HCT116 (cell line): ENCODE measurements around the gene BFSP2. TPM values are rescaled to one million over a fixed set of nuclear protein-coding genes. Genes with fewer than 3 reads are reported as not detected.

ENCODE experiments used
- ATAC-seq: fragments of 200-7000 bp; cut with Tn5 transposase; 2 replicates; pipeline ENCODE4 v1.9.1; 2020; ENCODE audit warnings: mild to moderate bottlenecking, moderate library complexity
- BruUV-seq: library from RNA; stranded (reverse); fragments of 400-500 nt; replicated peaks from 2 replicates; lab custom pipeline; 2021; lab: Mats Ljungman, UMichigan
- CTCF ChIA-PET: fragments of 300-600 bp; sonication (Branson Sonifier 250); formaldehyde crosslinking; loops from one replicate; lab custom pipeline; 2021; ENCODE audit warnings: antibody characterized with exemption; lab: Charles Lee
- POLR2A ChIA-PET: fragments of 300-600, 350-600 bp; sonication (Branson Sonifier 250); formaldehyde crosslinking; loops from one replicate; lab custom pipeline; 2021; ENCODE audit warnings: antibody characterized with exemption; lab: Charles Lee
- RAD21 ChIA-PET, 2 experiments: fragments of 300-600 bp; sonication (Branson Sonifier 250); formaldehyde crosslinking; loops; one replicate each; lab custom pipeline; 2023; ENCODE audit warnings: low total read pairs in 2 of 2; ENCODE audit not compliant: uncharacterized antibody in 2 of 2, unreplicated experiment in 2 of 2, low non-redundant PET in 1 of 2; lab: Charles Lee
- DNase-seq: peaks from one replicate; pipeline ENCODE4 v3.0.0-alpha.2; 2010; ENCODE audit warnings: low read depth, low spot score
- H2AFZ ChIP-seq: fragments of 200-600 bp; shearing (Covaris generic), sonication (generic); 2 replicates; pipeline ENCODE4 v1.6.1; 2017; ENCODE audit warnings: low read depth, mixed run types, mixed read lengths, antibody characterized with exemption, low read length; ENCODE audit not compliant: poor library complexity, severe bottlenecking
- H3K27ac ChIP-seq: 2 replicates; pipeline ENCODE4 v1.5.1; 2012; ENCODE audit warnings: low read depth, low read length
- H3K27me3 ChIP-seq: fragments of 200-600 bp; sonication (generic); 2 replicates; pipeline ENCODE4 v1.6.1; 2016; ENCODE audit warnings: mixed run types, low read length, mixed read lengths; ENCODE audit not compliant: insufficient read depth
- H3K36me3 ChIP-seq, 2 experiments: fragments of 200-500 bp in 1 of 2; fragments of 200-600 bp in 1 of 2; sonication (Bioruptor generic) in 1 of 2; sonication (generic) in 1 of 2; 2 replicates each; pipeline versions ENCODE4 v1.5.1 to v1.6.1; 2014 to 2016; ENCODE audit warnings: low read length in 2 of 2, inconsistent platforms in 1 of 2, mixed read lengths in 1 of 2, mixed run types in 1 of 2; ENCODE audit not compliant: insufficient read depth in 2 of 2, control insufficient read depth in 1 of 2
- H3K4me1 ChIP-seq, 2 experiments: fragments of 200-600 bp in 1 of 2; sonication (generic) in 1 of 2; 2 replicates each; pipeline versions ENCODE4 v1.5.1 to v1.6.1; 2012 to 2017; ENCODE audit warnings: low read length in 2 of 2, inconsistent platforms in 1 of 2, mild to moderate bottlenecking in 1 of 2, mixed read lengths in 1 of 2, mixed run types in 1 of 2, moderate library complexity in 1 of 2; ENCODE audit not compliant: insufficient read depth in 2 of 2, control insufficient read depth in 1 of 2
- H3K4me2 ChIP-seq: fragments of 200-600 bp; sonication (generic); 2 replicates; pipeline ENCODE4 v1.6.1; 2017; ENCODE audit warnings: mixed run types, low read length, mixed read lengths
- H3K4me3 ChIP-seq, 2 experiments: fragments of 200-600 bp in 1 of 2; sonication (generic) in 1 of 2; replicated peaks in 1 of 2; 2 replicates each; pipeline ENCODE4 v1.5.1; 2011 to 2016; ENCODE audit warnings: low read length in 2 of 2, control low read depth in 1 of 2, low read depth in 1 of 2, mild to moderate bottlenecking in 1 of 2, mixed read lengths in 1 of 2, mixed run types in 1 of 2
- H3K79me2 ChIP-seq: fragments of 200-600 bp; sonication (generic); 2 replicates; pipeline ENCODE4 v1.6.1; 2017; ENCODE audit warnings: mild to moderate bottlenecking, mixed run types, low read length, moderate library complexity, mixed read lengths; ENCODE audit not compliant: insufficient read depth
- H3K9ac ChIP-seq: fragments of 200-600 bp; sonication (generic); 2 replicates; pipeline ENCODE4 v1.6.1; 2016; ENCODE audit warnings: low read length, mixed read lengths
- H3K9me2 ChIP-seq: fragments of 200-600 bp; sonication (generic), shearing (Covaris generic); 2 replicates; pipeline ENCODE4 v1.6.1; 2017; ENCODE audit warnings: mixed run types, mild to moderate bottlenecking, moderate library complexity; ENCODE audit not compliant: insufficient read depth
- H3K9me3 ChIP-seq, 2 experiments: fragments of 200-500 bp in 1 of 2; fragments of 200-600 bp in 1 of 2; sonication (Bioruptor generic) in 1 of 2; sonication (generic) in 1 of 2; 2 replicates each; pipeline ENCODE4 v1.6.1; 2014 to 2017; ENCODE audit warnings: low read length in 2 of 2, mixed read lengths in 2 of 2, inconsistent platforms in 1 of 2, low read depth in 1 of 2, mild to moderate bottlenecking in 1 of 2, mixed run types in 1 of 2, moderate library complexity in 1 of 2; ENCODE audit not compliant: control insufficient read depth in 1 of 2, insufficient read depth in 1 of 2
- H4K20me1 ChIP-seq: fragments of 200-600 bp; sonication (generic), shearing (Covaris generic); 2 replicates; pipeline ENCODE4 v1.6.1; 2017; ENCODE audit warnings: mixed run types, mild to moderate bottlenecking, moderate library complexity; ENCODE audit not compliant: insufficient read depth
- ATF3 ChIP-seq: IDR thresholded peaks from 2 replicates; pipeline ENCODE4 v1.6.1; 2012
- EZH2phosphoT487 ChIP-seq: fragments of 200-600 bp; IDR thresholded peaks from 2 replicates; pipeline ENCODE4 v1.6.1; 2018; ENCODE audit warnings: antibody characterized with exemption, borderline replicate concordance
- FOSL1 ChIP-seq: IDR thresholded peaks from 2 replicates; pipeline ENCODE4 v1.6.1; 2012; ENCODE audit warnings: low read depth
- JUND ChIP-seq: IDR thresholded peaks from 2 replicates; pipeline ENCODE4 v1.6.1; 2012
- MAX ChIP-seq: IDR thresholded peaks from 2 replicates; pipeline ENCODE4 v1.6.1; 2012
- POLR2A ChIP-seq: IDR thresholded peaks from 2 replicates; pipeline ENCODE4 v1.7.0; 2011; ENCODE audit warnings: borderline replicate concordance; ENCODE audit not compliant: insufficient read depth, insufficient read length; ENCODE audit errors: extremely low read depth
- POLR2AphosphoS5 ChIP-seq: IDR thresholded peaks from 2 replicates; pipeline ENCODE4 v1.6.1; 2011; ENCODE audit warnings: mild to moderate bottlenecking, low read depth, low read length, moderate library complexity
- REST ChIP-seq: IDR thresholded peaks from 2 replicates; pipeline ENCODE4 v1.6.1; 2012; ENCODE audit warnings: low read depth
- SP1 ChIP-seq: IDR thresholded peaks from 2 replicates; pipeline ENCODE4 v1.6.1; 2012; ENCODE audit warnings: low read depth
- YY1 ChIP-seq: IDR thresholded peaks from 2 replicates; pipeline ENCODE4 v1.6.1; 2011; ENCODE audit warnings: low read length, low read depth, moderate library complexity, mild to moderate bottlenecking; ENCODE audit not compliant: insufficient replicate concordance; ENCODE audit errors: extremely low read depth
- ZBTB33 ChIP-seq: IDR thresholded peaks from 2 replicates; pipeline ENCODE4 v1.6.1; 2011; ENCODE audit warnings: mild to moderate bottlenecking, low read length, moderate library complexity; ENCODE audit not compliant: insufficient replicate concordance; ENCODE audit errors: extremely low read depth
- intact Hi-C: fragments of 100-400 bp; cut with micrococcal nuclease; formaldehyde crosslinking; loops from 2 replicates; pipeline ENCODE4 v1.10.0; 2022
- total RNA-seq: library from RNA; stranded (reverse); gene quantifications from one replicate; pipeline ENCODE4 v1.2.1, GENCODE V29; 2021; ENCODE audit not compliant: unreplicated experiment

Gene BFSP2
- total RNA-seq, 1 experiment from 2014 or later = not detected

- Histone ChIP-seq H3K4me2 (no peak overlapping the region), H2AFZ (no peak overlapping the region), H3K4me3 (no peak overlapping the region), H3K9me2 (no peaks in the 10 kb centered on the region), H3K9ac (no peak overlapping the region), H3K79me2 (no peaks in the 10 kb centered on the region), H3K27me3 (peaks cover 38% of the 10 kb centered on the region), H4K20me1 (no peaks in the 10 kb centered on the region), H3K36me3 (no peaks in the 10 kb centered on the region), H3K9me3 (no peaks in the 10 kb centered on the region), H3K4me1 (no peaks in the 10 kb centered on the region), H3K27ac (no peak overlapping the region)
- BruUV-seq = no TSS peak
- intact Hi-C loops = no loop called here
- TF ChIP-seq YY1 = no peak
- TF ChIP-seq POLR2A = no peak
- no peak for TF ChIP-seq EZH2phosphoT487
- no peak for TF ChIP-seq REST
- no peak for TF ChIP-seq POLR2AphosphoS5
- no peak for TF ChIP-seq SP1
- no peak for TF ChIP-seq ZBTB33
- no peak for TF ChIP-seq JUND
- no peak for TF ChIP-seq MAX
- TF ChIP-seq FOSL1 = no peak
- TF ChIP-seq ATF3 = no peak
- DNase-seq = no peak
- no peak for ATAC-seq
- CTCF ChIA-PET = no interaction called here
- RAD21 ChIA-PET = no interaction called here
- POLR2A ChIA-PET = no interaction called here
Measured at GRCh38 chr3:133401374-133402135, 1.7 kb downstream of the BFSP2 start.
